ENCODE data around the gene TSHZ2. TPM values are rescaled to one million over a fixed set of nuclear protein-coding genes. Genes with fewer than 3 reads are reported as not detected.
"Not testable (repeated sequence)": the region's sequence is repeated elsewhere in the genome, so short reads cannot be mapped to it uniquely, and the experiment has no call there.

Gene TSHZ2
- total RNA-seq, 1 donor from 2014 or later, result 0.77 TPM

DNA sequence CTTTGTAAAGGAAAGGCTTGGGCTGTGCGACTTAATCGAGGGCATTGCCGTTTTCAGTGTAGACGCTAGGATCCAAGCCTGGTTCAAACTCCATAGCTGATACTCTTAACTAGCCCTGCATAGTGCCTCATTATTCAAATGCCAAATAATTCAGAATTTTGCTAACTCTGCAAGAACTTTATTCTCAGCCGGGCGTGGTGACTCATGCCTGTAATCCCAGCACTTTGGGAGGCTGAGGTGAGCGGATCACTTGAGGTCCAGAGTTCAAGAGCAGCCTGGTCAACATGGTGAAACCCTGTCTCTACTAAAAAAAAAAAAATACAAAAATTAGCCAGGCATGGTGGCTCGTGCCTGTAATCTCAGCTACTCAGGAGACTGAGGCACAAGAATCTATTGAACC lies 394.8 kb downstream of the TSHZ2 start:
- not testable (repeated sequence) for DNase-seq (ENCODE audit: low read depth in 2 of 2)

DNA sequence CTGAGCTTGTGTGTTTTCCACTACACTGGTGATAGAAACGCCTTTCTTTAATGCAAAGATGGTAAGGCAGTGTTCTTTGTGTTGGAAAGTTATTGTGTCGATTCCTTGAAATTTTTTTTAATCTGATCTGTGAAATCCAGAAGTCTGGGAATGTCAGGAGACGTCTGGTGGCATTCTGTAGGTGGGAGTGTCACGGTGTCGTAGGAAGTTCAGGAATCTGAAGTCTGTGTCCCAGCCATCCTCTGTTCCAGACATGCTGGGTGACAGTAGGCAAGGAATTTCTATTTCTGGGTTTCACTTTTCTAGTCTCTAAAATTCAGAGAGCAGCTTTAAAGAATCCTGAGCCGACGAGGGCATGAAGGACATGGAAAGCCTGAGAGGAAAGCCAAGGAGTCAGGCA lies 397.7 kb downstream of the TSHZ2 start:
- no peak for DNase-seq (ENCODE audit: low read depth in 2 of 2)

DNA sequence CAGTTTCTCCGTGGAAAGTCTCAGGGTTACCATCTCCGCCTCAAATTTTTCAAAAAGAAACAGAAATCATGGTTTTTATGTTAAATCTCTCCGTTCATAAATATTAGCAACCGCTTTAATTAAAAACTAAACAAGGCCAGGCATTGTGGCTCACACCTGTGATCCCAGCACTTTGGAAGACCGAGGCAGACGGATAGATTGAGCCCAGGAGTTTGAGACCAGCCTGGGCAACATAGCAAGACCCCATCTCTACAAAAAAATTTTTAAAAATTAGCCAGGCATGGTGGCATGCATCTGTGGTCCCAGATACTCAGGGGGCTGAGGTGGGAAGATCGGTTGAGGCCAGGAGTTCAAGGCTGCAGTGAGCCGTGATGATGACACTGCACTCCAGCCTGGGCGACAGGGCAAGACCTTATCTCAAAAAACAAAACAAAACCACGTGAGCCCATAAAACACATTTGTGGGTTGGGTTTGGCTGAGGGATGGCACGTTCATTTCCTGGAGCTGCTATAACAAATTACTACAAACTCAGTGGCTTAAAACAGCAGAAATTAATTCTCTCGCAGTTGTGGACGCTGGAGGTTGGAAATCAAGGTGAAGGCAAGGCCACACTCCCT lies 398.3 kb downstream of the TSHZ2 start:
- no peak for DNase-seq (ENCODE audit: low read depth in 2 of 2)

DNA sequence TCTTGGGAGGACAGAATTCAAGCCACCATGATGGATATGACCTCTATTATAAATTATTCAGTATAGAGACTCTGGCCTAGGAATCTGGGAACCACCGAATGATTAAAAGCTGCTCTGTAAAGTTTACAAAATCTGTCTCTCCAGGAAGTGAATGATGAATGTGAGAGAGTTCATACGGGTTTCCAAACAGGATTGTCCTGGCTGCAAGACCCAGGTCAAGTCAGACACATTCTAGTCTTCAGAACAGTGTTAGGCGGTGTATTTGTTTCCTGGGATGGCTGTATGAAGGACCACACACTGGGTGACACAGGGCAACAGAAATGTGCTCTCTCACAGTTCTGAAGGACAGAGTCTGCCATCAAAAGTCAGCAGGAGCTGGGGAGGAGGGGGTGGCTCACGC lies 399.1 kb downstream of the TSHZ2 start:
- no peak for DNase-seq (ENCODE audit: low read depth in 2 of 2)

DNA sequence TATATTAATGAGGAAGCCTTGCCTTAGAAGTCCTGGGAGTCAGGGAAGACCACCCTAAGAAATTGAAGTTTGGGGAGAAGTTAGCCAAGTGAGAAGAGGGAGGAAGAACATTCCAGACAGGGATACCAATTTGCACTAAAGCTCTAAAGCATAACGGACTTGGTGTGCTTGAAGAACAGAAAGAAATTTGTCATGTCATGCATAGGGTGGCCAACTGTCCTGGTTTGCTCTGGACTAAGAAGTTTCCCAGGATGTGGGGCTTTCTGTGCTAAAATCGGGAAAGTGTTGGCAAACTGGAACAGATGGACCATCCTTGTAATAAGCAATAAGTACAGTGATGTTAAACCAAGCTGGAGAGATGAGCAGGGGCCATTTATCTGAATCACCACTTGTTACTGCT lies 403.9 kb downstream of the TSHZ2 start:
- DNase-seq (ENCODE audit: low read depth in 2 of 2), result no peak

DNA sequence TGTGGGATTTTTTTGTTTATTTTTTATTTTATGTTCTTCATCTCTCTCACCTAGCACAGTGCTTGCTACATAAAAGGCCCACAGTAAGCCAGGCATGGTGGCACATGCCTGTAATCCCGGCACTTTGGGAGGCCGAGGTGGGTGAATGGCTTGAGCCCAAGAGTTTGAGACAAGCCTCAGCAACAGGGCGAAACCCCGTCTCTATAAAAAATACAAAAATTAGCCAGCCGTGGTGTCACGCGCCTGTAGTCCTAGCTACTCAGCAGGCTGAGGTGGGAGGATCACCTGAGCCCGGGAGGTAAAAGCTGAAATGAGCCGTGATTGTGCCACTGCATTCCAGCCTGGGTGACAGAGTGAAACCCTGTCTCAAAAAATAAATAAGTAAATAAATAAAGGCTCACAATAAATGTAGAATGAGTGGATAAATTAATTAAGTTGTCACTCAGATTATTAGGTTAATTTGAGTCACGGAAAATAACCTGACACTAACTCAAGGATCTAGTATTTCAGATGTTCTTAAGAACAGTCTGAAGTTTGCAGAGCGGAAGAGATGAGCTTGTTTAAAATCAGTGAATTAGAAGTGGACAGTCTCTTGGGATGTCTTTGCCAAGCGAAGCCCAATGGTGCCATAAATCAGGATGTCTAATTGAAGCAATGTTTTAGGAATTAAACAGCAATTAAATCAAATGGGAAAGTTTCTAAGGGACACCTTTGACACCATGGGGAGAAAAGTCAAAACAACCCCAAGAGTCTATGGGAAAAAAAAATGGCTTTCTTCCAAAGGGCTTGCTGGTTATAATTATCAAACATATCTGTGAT lies 407.1 kb downstream of the TSHZ2 start:
- no peak for DNase-seq (ENCODE audit: low read depth in 2 of 2)

DNA sequence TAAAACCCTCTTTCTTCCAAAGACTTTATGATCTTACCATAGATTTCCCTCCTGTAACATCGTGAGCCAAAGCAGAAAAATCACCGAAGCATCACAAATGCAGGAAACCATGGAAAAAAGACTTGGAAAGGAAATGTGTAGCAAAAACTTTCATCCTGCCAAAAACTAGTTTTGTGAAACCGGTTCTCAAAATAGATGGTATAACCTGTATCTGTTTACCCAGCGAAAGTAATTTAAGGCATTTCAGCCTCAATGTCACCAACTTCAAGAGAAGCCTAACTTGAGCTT lies 407.6 kb downstream of the TSHZ2 start:
- peak in 1 of 2 donors; percentile 10 for DNase-seq (ENCODE audit: low read depth in 2 of 2)

DNA sequence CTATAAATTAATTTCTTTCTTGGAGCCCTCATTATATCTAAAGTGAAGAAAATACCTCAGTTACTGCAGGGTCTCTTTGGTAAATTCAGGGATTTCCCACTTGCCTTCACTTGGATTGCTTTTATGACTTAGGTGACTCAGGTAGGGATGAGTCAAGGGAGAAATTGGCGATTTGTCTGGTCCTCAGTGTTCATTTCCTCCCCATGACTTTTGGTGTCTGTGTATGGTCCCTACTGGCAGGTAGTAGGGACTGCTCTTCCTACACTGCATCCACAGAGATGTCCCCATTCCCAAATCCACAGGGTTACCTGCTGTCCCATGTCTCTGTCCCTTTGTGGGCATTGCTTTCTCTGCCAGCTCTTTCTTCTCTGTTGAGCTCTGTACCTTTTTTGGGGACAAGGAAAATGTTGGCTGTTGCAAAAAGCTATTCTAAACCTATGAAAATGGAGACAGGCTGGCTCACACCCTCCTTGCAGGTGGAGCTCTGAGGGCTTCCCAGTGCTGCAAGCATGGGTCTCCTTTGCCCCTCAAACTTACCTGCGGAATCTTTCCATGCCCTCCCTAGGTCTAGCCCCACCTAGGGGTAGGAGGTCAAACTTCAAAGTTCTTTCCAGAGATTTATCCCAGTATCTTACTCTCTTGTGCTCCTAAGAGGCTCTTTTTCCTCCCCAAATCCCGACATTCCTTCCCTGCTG lies 409.6 kb downstream of the TSHZ2 start:
- no peak for DNase-seq (ENCODE audit: low read depth in 2 of 2)

DNA sequence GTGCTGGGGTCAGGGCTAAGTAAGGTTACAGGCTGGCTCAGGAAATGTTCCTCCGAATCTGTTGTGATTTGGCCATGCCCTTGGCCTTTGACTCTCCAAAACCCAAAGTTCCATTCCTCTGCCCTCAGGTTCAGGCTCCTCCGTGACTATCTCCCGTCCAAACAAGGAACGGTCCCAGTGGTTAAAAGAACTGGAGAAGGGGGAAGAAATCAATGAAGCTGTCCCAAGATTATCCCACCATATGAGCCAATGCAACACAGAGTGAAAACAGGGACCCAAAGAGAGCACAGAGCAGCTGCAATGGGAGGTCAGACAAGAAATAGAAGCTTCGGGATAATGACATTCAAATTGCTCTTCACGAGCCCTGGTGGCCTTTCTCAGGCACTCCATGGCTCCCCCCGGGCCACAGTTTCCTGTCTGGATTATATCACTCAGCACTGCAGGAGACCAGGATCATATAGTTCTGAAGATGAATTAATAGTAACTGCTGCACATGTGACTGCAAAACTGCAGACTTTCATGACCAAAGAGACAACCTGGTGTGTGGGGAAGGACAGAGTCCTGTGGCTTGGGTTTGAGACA lies 410.2 kb downstream of the TSHZ2 start:
- DNase-seq (ENCODE audit: low read depth in 2 of 2), result no peak

DNA sequence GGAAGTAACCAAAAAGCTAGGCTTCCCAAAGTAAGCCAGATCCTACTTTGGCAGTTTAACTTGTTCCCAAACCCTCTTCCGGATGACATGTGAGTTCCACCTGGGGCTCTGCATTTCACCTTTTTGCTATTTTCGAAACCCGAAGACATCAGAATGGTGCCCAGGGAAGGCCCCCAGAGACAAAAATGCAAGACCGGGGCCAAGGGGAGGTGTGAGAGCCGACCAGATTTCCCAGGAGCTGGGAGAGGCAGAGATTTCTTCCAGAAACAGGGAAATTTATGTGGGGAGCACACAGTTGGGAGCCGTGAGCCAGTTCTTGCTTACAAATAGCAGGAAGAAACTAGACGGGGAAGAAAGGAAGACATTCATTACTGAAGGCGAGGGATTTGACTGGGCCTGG lies 411.8 kb downstream of the TSHZ2 start:
- no peak for DNase-seq (ENCODE audit: low read depth in 2 of 2)

DNA sequence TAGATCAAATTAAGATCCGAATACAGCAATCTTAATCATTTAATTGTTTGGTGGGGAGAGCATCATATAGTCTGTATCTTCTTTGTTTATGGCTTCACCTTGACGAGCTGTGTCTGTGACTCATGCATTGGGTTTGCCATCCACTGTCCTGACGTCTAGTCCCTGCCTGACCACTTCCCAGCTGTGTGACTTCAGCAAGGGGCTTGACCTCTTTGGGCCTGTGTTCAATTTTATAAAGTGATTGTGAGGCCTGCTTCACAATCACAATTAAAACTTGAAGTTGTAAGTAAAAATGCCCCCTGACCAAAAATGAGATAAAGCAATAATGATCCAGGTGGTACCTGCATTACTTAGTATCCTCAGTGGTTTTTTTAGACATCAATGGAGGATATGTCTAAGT lies 412.2 kb downstream of the TSHZ2 start:
- no peak for DNase-seq (ENCODE audit: low read depth in 2 of 2)

DNA sequence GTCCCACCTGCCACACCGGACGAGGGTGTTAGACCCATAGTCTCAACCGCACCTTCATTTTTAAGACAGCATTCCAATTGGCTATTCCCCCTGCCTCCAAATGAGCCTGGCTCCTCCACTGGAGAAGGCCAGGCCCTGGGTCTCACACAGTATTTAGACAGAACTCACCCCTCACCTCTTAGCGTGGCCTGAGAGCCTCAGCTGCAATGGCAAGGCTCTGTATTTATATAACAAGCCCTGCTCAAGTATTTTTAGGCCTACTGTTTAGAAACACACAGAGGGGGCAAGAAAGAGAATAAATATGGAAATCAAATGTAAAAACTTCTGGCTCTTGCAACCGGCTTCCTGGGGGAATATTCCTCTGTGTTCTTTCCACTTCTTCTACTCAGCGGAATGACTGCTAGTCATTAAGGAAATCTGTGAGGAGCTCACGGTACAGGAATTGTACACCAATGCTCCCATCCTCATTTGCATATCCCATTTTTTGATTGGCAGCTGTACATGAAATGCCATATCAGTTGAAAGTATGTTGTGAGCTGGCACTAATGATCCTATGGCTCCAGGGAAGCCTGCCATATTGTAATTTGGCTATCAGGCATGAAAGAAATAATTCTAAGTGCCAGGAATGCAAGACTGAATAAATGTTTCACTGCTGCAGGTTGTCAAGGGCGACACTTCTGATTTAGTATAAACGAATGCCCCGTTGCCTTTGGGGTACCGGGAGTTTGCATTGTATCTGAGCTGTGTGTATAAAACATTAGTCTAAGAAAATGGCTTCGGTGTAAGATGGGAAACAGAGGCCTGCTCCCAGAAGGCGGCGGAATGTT lies 414.0 kb downstream of the TSHZ2 start:
- no peak for DNase-seq (ENCODE audit: low read depth in 2 of 2)

DNA sequence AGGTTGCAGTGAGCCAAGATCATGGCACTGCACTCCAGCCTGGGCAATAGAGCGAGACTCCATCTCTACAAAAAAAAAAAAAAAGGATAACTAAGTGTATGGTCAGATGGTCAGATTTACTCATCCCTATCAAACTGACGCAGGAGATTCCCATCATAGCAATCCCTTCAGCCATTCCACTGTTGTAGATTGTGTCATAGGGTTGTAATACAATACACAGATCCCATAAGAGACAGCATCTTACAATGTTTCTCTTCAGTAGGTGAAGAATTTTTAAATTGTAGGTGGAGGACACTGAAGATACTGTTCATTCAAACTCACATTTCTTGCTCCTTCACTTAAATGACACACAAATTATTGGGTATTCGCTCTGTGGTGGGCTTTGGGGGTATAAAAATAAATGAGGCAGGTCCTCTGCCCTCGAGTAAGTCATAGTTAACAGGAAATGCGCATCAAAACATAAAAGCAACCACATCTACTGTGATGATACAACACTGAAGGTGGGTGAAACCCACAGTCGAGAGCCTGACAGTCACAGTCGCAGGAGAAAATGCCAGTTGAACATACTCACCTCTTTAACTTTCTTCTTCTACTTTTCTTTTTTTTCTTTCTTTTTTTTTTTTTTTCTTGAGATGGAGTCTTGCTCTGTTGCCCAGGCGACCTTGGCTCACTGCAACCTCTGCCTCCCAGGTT lies 416.0 kb downstream of the TSHZ2 start:
- DNase-seq (ENCODE audit: low read depth in 2 of 2), result no peak

DNA sequence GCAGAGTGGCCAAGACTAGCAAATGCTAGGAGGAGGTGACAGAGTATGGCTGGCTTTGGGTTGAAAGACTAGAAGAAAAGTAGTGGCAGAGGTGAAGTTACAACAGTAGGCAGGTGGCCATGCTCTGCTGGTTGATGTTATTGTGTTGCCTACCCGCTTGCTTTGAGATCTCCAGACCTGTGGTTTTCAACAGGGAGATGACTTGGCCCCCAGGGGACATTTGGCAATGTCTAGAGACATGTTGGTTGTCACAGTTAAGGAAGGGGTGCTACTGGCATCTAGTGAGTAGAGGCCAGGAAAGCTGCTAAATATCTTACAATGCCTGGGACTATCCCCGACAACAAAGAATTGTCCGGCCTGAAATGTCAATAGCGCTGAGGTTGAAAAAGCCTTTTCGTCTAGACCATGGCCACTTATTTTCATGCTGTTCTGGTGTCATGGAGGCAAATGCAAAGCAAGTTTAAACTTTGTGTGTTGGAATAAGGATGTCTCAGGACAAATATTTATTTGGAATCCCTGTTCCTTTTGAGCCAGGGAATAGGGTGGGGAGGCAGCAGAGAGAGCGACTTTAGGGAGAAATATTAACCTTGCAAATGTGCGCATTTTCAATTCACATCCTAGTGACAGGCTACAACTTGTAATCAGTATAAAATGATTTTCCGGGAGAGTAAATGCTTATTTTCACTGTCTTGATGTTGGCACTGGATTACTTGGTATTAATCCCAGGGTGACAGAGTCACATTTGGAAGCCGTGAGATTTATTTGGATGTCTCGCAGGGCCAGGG lies 417.6 kb downstream of the TSHZ2 start:
- DNase-seq (ENCODE audit: low read depth in 2 of 2), result no peak

DNA sequence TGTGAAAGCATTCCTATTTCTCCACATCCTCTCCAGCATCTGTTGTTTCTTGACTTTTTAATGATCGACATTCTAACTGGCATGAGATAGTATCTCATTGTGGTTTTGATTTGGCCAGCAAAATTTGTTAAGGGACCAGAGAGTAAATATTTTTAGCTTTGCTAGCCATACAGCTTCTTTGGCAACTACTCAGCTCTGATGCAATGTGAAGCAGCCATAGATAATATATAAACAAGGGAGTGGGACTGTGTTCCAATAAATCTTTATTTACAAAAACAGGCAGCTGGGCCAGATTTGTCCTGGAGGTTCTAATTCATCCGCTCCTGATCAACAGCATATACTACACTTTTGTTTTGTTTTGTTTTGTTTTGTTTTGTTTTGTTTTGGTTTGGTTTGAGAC lies 418.6 kb downstream of the TSHZ2 start:
- DNase-seq (ENCODE audit: low read depth in 2 of 2), result no peak

DNA sequence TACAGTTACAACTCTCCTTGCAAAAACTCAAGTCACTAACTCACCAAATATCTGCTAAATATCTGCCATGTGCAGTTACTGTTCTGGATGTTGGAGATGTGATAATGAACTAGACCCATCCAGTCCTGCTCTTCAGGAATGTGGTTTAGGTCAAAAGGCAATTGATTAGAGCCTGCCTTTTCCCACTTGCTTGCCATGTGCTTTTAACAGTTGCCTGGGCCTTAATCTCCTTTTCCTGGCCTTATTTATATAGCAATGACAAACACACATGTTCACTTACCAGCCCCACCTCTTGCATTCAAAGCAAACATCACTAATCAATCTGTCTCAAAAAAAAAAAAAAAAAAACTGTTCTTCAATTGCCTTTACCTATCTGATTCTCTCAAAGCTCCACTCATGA lies 422.3 kb downstream of the TSHZ2 start:
- no peak for DNase-seq (ENCODE audit: low read depth in 2 of 2)

DNA sequence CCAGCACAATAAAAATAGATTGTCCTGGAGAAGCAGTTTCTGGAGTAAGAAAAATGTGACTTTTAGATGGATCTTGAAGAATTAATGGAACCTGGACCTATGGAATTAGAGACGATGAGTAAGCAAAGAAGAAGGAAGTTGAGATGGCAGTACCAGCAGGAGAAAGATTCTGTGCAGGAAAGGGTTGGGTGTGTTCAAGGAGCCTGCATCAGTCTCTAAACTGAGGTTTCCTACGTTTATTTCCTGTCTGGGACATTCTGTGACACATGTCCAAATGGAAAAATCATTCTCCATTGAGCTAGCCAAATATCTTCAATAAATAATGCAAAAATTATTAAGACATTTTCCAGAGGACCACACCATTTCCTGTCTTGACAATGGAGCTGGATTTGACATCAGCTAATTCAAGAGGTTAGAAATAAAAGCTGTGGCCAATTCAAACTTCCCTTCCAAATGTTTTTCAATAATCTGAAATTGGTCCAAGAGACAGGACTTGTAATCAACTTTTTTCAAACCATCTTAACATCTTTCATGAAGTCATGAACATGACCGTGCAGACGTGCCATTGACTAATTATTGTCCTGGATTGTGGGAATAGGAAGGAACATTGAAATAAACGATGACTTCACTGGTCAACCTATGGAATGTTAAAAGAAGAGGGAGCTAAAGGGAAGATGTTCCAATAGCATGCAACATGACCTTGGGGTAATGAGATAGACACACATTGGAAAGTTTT lies 423.2 kb downstream of the TSHZ2 start:
- DNase-seq (ENCODE audit: low read depth in 2 of 2), result no peak

DNA sequence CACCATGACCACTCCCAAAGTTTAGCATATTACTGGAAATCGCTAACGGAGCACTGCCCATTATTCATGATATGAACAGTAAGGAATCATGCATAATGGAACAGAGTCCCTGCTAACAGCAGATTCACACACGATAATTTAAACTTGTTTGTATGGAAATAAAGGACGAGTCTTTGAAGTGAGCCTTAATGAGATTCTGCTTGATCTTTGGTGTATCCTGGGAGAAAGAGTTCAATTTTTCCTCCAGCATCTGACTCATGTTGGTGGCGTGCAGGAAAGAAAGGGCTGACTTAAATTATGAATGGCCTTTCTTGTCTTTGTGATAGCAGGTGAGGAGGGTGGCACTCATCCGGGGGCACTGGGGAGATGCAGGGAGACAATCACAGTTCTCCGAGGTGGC lies 426.9 kb downstream of the TSHZ2 start:
- DNase-seq (ENCODE audit: low read depth in 2 of 2), result no peak

DNA sequence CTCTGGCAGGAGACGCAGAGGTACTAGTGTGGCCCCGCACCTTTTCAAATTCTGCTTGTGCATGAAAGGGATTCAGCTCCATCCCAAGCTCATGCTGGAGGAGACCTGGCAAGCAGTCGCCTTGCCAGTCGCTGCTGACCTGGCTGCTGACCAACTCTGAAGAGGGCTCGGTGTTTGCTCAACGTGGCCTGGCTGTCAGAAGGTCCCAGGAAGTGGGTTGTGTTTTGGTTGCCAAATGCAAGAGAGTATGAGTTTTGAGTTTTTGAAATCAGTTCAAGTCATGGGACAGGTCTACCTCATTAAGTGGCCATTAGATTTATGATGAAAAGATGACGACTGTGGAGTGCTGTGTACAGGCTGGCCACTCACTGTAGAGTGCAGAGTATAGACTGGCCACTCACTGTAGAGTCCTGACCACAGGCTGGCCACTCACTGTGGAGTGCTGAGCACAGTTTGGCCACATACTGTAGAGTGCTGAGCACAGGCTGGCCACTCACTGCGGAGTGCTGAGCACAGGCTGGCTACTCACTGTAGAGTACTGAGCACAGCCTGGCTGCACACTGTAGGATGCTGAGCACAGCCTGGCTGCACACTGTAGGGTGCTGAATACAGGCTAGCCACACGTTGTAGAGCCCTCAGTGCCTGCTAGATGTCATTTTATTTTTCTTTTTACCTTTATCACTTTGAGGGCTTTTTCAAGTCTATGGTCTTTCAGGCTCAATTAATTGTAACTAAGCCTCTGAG lies 427.6 kb downstream of the TSHZ2 start:
- DNase-seq (ENCODE audit: low read depth in 2 of 2), result no peak

Measured in dermis microvascular lymphatic vessel endothelial cell (primary cell).